ENCODE results near the gene NR5A1.

GRCh38 chr9:124500028-124500795 lies 7.0 kb downstream of the NR5A1 start:
- TF ChIP-seq GATA2 (IDR thresholded peaks at IDR 0.05; ENCODE audit: low read depth, low read length) (no peak), GATA3 (IDR thresholded peaks at IDR 0.05; ENCODE audit: low read depth, low read length) (no peak)

Data from SH-SY5Y (cell line).